ENCODE measurements around the gene JPH2.

Gene JPH2

DNA sequence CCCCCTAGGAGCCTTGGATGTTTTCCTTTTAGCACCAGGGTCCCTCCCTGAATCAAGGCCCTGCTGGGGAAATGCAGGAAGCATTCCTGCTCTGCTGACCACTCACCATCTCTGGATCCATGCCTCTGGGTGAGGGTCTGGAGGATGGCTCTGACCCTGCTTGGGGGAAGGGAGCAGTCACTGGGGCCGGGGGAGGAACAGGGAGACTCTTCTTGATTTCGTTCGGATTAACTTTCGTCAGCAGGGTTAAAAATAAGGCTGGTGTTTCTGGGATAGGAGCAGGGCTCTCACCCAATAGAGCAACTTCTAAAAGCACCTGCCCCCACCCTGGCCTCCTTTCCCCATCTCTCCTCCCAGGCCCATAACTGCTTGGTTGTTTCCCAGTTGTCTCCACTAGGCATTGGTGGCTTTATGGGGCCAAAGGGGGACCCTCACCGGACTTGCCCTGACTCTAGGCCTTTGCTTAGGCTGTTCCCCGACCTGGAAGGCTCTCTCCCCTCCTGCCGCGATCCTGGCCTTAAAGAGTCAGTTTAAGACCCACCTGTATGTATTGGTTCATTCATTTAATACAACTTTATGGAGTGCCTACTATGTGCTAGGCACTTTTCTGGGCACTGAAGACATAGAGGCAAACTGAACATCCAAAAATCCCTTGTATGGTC is 63.0 kb downstream of the JPH2 start:
- no peak for DNase-seq

DNA sequence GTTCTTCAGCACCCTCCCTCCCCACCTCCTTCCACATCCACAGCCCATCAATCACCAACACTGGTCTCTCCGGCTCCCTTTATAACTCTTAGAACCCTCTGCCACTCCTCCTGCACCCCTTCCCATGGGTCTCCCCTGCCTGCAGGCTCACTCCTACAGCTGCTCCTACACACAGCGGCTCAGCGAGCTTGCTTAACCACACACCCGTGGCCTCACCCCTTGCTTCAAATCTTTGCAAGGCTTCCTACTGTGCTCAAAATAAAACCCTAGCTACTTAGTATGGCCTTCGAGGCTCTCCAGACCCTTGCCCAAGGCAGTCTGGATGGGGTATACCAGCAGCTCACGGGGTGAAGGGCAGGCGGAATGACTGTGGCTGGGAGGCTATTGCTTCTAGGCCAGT is 63.7 kb downstream of the JPH2 start:
- DNase-seq, result no peak

DNA sequence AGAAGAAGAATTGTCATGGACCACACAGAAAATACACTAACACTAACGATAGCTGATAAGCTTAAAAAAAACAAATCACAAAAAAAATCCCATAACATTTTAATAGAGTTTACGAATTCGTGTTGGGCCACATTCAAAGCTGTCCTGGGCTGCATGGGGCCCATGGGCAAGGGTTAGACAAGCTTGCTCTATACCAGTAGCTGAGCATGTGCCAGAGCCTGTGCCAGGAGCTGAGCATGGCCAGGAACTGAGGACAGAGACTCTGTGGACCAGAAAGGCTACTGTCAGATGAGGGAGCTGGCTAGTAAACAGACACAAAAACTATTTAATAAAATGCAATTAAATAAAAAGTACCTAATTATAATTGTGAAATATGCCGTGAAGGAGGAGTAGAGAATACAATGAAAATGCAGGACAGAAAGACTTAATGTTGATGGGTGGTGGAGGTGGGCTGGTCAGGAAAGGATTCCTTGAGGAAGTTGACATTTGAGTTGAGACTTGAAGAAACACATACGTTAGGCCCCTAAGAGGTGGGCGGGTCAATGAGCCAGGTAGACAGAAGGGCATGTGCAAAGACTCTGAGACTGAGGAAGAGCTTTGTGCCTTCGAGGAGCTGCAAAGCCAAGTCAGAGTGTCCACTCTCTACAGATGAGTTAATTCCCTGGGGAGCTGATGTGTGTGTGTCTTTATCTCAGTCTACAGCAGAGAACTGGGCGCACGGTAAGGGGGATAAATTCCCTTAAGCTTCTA is 66.1 kb downstream of the JPH2 start:
- DNase-seq, result no peak

DNA sequence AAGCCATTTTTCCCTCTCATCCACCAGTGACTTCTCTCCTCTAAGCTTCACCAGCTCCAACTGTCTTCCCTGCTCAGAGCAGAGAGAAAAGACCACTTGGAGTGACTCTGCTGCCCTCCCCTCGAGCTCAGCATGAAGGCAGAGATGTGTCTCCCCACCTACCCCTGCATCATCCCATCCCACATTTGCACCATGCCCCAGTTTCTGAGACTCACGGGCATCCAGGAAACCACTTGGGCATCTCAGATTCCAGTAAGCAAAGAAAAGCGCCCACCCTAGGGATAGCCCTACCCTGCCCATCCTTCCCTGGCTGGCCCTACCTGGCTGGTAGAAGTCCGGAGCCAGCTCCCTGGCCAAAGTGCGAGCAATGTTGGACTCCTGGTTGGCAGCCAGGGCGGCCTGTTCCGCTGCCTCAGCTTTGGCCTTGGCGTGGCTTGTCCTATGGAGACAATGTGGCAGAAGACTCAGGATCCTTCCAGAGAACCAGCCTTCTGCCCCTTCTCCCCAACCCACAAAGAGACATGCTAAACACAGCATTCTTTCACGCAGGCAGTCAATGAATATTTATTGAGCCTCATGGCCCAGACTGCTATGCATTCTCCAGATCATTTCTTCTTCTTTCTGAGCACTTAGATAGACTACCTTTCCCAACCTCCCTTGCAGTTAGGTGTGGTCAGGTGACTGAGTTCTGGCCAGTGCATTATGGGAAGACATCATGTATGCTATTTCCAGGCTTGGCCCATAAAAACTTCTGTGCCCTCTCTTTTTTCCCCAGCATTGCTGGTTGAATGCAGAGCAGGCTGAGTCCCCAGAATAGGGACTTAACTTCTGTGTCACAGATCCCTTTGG is 68.6 kb downstream of the JPH2 start:
- DNase-seq, result no peak

DNA sequence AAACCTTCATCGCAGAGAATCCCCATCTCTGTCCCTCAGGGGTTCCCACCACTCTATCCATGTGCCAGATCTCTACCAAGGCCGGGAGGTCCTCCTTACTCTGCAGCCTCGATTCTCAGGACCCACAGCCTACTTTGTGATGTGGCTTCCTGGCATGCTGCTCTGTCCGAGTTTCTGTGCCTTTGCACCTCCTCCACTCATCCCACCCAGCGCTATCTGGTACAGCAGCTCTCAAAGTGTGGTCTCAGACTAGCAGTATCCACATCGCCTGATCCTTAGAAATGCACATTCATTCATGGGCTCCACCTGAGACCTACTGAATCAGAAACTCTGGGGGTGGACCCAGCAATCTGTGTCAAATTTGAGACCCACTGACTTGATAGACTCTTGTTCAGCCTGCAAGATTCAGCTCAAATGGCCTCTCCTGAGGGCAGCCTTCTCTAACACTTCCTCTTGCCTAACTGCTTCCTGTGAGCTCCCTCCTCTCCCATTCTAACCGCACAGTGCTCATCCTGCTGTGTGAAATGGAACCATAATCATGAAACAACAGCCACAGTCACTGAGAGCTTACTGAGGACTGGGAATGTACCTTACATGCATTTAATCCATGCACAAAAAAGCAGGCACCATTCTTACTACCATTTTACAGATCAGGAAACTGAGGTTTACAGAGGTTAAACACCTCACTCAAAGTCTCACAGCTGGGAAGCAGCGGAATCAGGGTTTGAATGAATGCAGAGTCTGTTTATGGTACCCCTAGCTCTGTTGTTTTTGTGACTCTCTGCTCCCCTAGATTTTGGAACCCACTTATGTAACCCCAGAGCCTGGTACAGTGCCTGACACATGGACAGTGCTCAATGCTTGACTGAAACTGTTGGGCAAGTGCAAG is 69.4 kb downstream of the JPH2 start:
- DNase-seq, result no peak

DNA sequence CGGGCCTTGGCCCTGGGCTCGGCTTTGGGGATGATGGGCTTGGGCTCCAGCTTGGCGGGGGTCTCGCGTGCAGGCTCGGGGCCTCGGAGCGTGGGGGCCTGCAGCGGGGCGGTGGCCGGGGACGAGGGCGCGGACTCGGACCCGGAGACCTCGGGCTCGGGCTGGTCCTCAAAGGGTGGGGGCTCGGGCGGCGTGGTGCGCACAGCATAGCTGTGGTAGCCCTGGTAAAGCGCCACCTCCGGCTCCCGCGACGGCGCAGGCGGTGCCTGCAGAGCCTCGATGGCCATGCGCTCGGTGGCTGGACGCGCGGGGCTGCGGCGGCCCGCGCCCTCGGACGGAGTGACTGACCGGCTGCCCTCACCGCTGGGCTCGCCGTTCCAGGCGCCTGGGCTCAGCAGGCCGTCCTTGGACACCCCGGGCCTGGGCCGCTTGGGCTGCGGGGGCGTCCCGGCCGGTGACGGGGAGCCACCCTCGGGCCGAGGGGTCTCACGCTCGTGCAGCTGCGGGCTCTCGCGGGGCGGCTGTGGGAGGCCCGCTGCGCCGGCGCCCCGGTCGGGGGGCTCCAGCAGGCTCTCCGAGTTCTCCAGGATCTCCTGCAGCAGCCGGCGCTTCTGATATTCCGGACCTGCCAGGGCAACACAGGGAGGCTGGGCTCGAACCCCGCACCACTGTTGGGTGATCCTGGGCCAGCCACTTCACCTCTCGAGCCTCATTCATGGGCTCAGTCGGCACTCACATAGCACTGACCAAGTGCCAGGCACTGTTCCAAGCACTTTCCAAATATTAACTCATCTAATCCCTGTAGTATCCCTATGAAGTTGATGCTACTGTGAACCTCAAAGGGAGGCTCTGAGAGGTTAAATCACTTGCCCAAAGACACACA is 71.0 kb downstream of the JPH2 start:
- no peak for DNase-seq

DNA sequence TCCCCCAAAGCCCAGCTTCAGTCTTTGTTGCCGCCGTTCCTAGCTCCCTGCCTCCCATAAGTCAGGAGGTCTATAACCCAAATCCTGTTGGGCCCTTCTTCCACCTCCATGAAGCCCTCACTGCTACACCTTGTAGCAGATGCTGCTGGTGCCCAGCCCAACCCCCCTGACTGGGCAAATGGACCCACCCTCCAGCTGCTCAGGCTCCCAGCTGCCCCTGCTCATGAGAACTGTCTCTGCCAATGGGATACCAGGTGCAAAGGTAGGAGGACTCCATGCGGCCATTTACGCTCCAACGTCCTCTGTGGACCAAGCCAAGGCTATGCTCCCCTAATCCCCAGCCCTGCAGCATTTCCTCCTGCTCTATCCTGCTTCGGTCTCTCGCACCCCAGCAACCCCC is 71.8 kb downstream of the JPH2 start:
- DNase-seq, result no peak

DNA sequence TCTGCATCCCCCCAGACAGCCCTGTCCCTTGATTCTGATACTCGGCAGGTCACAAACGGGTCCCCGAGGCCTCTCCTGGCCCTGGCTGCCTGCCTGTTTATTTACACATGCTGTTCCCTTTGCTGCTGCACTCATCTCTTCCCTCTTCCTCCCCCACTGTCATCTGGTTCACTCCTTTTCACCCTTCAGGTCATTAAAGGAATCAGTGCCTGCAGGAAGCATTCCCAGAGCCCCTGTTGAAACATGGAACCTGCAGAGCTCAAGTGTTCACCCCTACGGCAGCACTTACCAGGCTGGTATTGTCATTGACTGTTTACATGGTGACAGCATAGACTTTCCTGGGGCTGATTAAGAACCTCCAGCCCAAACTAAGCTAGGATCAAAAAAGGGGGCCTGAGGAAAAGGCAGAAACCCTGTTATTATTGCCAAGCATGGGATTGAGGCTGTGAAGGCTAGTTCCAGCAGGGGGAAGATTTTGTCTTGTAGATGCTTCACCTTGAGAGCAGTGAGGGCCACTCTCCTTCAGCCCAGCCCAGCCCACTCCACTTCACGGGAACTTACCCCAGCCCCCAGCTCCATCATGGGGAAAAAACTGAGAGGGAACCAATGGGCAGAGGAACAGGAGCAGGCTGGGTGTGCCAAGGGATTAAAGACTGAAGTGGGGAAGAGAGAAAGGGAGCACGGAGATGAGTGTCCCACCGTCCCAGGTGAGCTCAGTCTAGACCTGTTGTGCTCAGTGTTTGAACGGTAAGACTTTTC is 73.2 kb downstream of the JPH2 start:
- no peak for DNase-seq

DNA sequence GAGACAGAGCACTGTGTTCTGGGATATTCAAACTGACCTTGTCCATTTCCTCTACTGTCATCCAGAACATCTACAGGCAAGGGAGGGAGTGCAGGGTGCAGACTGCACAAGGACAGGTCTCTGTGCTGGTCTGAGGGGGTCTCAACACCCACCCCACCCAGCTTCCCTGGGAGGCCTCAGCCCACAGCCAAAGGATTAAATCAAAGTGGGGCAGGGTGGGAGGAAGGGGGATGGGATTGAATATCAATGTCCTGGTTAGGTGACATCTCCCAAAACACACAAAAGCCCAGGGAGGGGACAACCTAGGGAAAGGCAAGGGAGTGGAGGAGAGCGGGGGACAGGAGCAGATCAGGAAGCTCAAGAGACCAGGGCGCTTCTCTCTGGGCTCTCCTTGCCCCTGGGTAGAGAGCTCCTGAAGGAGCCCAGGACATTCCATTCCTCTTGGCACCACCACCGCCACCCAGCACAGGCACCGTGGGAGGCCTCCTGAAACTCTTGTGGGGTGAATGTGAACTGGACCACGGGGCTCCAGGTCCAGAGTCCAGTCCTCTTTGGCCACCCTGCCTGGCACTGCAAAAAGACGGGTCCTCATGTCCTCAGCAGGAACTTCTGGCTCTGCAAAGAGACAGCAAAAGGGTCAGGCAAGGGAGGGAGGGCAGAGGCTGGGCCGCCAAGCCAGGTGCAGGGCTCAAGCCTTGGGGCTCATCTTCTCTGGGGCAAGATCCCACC is 73.9 kb downstream of the JPH2 start:
- DNase-seq, result no peak

DNA sequence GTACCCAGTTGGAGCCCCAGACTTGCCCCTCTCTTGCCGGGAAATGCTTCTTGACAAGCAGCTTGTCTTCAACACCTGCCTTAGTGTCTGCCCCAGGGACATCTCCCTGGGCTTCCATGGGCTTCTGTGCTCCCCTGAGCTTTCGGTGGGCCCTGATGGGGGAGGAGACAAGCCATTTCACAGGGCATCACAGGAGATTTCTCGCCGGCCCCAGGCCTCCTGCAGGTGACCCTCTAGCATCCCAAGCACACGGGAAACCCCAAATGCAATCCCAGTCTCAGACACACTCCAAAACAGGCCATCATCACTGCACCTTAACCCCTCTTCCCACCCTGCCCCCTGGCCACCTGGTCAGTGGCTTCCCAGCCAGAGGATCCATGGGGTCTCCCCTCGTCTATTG is 74.5 kb downstream of the JPH2 start:
- DNase-seq, result no peak

DNA sequence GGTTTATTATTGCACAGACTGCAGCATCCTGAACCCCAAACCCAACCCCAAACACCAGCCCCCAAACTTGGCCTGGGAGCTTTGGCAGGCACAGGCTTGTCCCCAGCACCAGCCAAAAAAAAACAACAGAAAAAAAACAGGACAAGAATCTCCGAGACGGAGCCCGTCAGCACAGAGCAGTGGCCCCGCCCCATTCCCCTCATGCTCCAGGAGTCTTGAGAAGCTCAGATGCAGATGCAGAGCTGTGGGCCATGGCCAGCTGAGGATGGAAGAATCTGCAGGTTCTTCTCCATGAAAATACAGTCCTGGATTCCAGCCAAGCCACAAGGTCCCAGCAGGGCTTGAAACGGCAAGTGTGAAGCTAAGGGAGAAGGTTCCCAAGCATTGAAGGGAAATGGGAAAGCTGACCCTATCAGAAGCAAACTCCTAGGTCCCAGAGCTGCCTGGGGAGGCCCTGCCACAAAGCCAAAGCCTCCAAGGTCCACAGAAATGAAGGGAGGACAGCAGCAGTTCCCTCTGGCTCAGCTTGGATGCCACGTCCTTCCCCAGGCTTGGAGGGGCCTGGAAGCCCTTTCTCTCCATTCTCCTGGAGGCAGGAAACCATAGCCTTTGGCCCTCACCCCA is 75.2 kb downstream of the JPH2 start:
- no peak for DNase-seq

DNA sequence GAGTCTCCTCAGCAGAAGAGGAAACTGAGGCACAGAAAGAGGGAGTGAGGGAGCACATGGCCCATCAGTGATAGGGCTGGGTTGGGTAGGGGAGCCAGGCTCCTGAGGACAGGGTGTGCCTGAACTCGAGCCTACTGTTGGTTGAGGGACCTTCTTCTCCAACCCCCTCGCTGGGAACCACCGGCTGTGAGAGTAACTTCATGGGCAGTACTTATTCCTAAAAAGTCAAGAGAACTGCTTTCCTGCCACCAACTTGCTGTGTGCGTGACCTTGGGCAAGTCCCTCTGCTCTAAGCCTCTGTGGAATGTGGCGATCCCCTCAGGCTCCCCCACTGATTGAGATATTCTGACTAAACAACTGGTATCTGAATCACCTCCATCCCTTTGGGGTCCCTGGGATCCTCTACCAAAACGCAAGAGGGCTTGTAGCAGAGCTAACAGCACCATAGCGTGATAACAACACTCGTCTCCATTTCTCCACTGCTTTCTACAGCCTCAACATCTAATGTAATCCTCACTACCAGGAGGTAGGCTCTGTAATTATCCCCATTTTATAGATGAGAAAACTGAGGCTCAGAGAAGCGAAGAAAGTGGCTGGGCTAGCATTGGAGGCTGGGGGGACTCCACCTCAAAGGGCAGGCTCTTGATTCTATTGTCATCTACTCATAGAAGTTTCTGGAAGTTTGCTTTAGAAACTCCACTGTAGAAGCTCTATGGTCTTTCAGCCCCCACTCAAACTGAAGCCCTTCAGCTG is 76.0 kb downstream of the JPH2 start:
- no peak for DNase-seq

DNA sequence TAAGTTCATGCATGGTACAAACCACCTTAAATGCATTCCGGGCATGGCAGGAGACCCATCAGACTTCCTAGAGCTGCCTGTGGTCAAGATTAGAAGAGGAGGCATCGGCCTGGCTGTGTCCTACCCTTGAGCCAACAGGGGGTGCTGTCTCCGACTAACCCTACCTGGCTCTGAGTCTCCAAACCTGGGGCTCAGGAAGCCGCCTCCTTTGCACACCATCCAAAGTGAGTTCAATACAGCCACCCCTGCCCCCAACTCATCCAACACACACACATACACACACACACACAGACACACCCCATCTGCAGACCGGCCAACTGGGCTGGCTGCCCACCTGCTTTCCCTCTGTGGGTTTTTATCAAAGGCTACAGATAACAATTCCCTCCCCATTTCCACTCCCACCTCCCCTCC is 77.0 kb downstream of the JPH2 start:
- DNase-seq, result no peak

DNA sequence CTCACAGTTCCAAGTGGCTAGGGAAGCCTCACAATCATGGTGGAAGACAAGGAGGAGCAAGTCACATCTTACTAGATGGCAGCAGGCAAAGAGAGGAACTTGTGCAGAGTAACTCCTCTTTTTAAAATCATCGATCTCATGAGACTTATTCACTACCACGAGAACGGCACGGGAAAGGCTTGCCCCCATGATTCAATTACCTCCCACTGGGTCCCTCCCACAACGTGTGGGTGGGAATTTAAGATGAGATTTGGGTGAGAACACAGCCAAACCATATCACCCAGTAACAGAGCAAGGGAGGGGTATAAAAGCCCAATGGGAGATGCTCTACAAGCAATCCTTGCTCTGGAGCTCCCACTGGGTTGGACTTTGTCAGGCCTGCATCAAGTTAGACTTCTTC is 80.4 kb downstream of the JPH2 start:
- peak in 3 of 4 experiments; percentile 8 to 43 (median 31) for DNase-seq

DNA sequence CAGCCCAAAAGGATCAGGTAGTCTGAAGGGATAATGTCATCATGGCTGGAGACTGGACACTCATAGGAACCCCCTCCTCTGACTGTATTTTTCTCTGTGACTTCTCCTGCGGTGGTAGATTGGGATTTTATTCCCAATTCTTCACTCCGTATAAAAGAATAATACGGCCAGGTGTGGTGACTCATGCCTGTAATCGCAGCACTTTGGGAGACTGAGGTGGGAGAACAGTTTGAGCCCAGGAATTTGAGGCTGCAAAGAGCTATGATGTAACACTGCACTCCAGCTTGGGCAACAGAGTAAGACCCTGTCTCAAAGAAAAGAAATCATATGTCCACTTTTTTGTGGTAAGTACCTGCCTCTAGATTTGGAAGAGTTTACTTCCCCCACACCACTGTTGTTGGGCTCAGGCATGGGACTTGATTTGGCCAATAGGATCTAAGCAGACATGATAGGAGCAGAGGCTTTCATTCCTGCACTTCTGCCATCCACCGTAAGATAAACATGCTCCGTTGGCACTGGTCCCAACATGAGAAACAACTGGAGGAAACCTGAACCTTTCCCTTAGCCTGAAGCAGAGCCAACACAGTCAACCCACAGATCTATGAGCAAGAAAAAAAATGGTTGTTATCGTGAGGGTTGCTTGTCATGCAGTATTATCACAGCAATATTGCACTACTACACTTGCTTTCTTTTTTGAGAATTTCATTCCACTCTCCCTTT is 82.0 kb downstream of the JPH2 start:
- DNase-seq, result no peak

DNA sequence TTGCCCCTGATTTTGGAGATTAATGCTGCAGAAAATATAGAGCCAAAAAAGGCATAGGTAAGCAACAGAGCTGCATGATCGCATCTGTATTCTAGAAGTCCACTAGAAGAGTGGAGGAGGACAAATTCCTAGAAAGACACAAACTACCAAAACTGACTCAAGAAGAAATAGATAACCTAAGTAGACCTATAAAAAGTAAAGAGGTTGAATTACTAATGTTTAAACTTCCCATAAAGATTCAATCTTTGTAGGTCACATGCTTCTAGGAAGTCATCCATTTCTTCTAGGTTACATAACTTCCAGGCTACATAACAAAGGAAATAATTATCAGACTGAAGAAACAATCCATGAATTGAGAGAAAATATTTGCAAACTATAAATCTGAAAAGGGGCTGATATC is 84.4 kb downstream of the JPH2 start:
- no peak for DNase-seq

DNA sequence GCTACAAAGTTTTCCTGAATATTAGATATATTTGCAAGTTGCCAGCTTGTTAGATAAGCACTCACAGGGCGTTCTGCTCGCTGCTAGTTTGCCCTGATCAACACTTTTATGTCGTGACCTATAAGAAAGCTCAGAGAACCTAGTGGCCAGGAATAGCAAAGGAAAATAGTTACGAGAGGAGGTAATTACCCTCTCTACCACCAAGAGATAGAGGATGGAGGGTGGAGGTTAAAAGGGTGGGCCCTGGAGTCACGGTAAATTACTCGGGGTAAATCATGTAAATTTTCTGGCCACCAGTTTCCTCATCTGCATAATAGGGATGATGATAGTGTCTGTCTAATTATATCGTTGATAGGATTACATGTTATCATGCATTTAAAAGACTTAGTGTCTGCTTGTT is 87.2 kb downstream of the JPH2 start:
- no peak for DNase-seq

DNA sequence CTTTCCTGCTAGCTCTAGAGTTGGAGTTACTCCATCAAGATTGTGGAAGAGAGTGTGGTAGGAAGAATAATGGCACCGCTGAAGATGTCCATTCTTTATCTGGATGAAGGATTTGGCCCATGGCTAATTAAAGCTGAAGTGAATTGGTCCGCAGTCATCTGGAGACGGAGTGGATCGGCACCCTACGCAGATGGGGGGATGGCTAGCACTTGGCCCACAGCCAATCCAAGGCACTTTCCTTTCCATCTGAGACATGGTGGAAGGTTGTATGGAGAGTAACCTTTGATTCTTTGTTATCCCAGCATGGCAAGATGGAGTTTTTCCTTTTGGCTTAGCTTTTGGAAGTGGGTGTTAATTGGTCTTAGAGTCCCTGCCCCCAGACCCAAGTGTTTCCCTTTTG is 88.3 kb downstream of the JPH2 start:
- no peak for DNase-seq

Data from suppressor macrophage (primary cell).